Gastroesophageal sphincter (tissue), 4 donors: ENCODE data around the gene KLHL8. TPM values are rescaled to one million over a fixed set of nuclear protein-coding genes. Genes with fewer than 3 reads are reported as not detected.

ENCODE experiments used
- ATAC-seq: fragments of 150-250 bp; one replicate; pipeline ENCODE4 v1.9.1; 2016; ENCODE audit warnings: mild to moderate bottlenecking, moderate library complexity
- H3K27ac ChIP-seq, 4 donors: fragments of 200-600 bp; sonication (generic) in 3 of 4; 1 replicate in 3 of 4; 2 replicates in 1 of 4; pipeline ENCODE4 v1.5.1; 2016 to 2019
- H3K27me3 ChIP-seq: fragments of 200-600 bp; sonication (generic); one replicate; pipeline ENCODE4 v1.5.1; 2019
- H3K36me3 ChIP-seq, 2 donors: fragments of 200-600 bp; sonication (generic); one replicate each; pipeline ENCODE4 v1.5.1; 2019; ENCODE audit warnings: control low read depth in 1 of 2
- H3K4me1 ChIP-seq, 3 donors: fragments of 200-600 bp; sonication (generic); 1 replicate in 2 of 3; 2 replicates in 1 of 3; pipeline ENCODE4 v1.5.1; 2016 to 2019; ENCODE audit warnings: control low read depth in 2 of 3
- H3K4me3 ChIP-seq, 2 donors: fragments of 200-600 bp; sonication (generic); one replicate each; pipeline ENCODE4 v1.5.1; 2019; ENCODE audit warnings: mild to moderate bottlenecking in 1 of 2, moderate library complexity in 1 of 2
- H3K9me3 ChIP-seq, 3 donors: fragments of 200-600 bp; sonication (generic); one replicate each; pipeline ENCODE4 v1.5.1; 2017 to 2019; ENCODE audit warnings: control low read depth in 2 of 3
- EP300 ChIP-seq: sonication (generic); formaldehyde crosslinking; IDR thresholded peaks from one replicate; pipeline ENCODE4 v1.6.1; 2017; ENCODE audit warnings: antibody characterized with exemption, mild to moderate bottlenecking
- POLR2A ChIP-seq, 2 donors: fragments of 450-650 bp; IDR thresholded peaks; one replicate each; pipeline ENCODE4 v1.6.1; 2017; ENCODE audit warnings: antibody characterized with exemption in 2 of 2, mild to moderate bottlenecking in 2 of 2, moderate library complexity in 1 of 2
- POLR2AphosphoS5 ChIP-seq: sonication (generic); formaldehyde crosslinking; IDR thresholded peaks from one replicate; pipeline ENCODE4 v1.6.1; 2017; ENCODE audit warnings: antibody characterized with exemption
- WGBS, 2 donors: methylation state at CpG; one replicate each; pipeline ENCODE4 v1.1.5; 2018; ENCODE audit warnings: low coverage in 1 of 2; 5-methylcytosine and 5-hydroxymethylcytosine counted together
- total RNA-seq, 4 donors: library from RNA; depleted of rRNA; stranded (reverse); fragments of >200 nt; gene quantifications; one replicate each; pipeline ENCODE4 v1.1.0, GENCODE V29; 2016
- TF ChIP-seq, protein P1 (sequence below), 4 experiments: fragments of 200-600 bp in 2 of 4; fragments of 450-650 bp in 2 of 4; sonication (generic) in 1 of 4; IDR thresholded peaks; one replicate each; pipeline ENCODE4 v1.5.1; 2017 to 2019; ENCODE audit warnings: antibody characterized with exemption in 4 of 4, mild to moderate bottlenecking in 2 of 4, moderate library complexity in 2 of 4

KLHL8 gene
- total RNA-seq, 4 donors from 2014 or later: 9.1 to 17.6 (median 13.0) TPM

GRCh38 chr4:87240341-87240740 lies 19.9 kb upstream of the KLHL8 start:
- Histone ChIP-seq H3K4me3 (no peak overlapping the region), H3K4me1 (peaks cover 0 to 7% (median 0%) of the 10 kb centered on the region in 3 donors), H3K9me3 (peaks cover 0 to 23% (median 0%) of the 10 kb centered on the region in 3 donors), H3K36me3 (no peaks in the 10 kb centered on the region), H3K27ac (no peak overlapping the region), H3K27me3 (no peaks in the 10 kb centered on the region)
- ATAC-seq: no peak
- 27 to 38% methylated on average over 1 of the region's 1 CpG for WGBS, 2 donors
- TF ChIP-seq POLR2A (IDR thresholded peaks at IDR 0.05) (no peak), EP300 (no peak), POLR2AphosphoS5 (no peak)
- TF ChIP-seq, protein P1, sequence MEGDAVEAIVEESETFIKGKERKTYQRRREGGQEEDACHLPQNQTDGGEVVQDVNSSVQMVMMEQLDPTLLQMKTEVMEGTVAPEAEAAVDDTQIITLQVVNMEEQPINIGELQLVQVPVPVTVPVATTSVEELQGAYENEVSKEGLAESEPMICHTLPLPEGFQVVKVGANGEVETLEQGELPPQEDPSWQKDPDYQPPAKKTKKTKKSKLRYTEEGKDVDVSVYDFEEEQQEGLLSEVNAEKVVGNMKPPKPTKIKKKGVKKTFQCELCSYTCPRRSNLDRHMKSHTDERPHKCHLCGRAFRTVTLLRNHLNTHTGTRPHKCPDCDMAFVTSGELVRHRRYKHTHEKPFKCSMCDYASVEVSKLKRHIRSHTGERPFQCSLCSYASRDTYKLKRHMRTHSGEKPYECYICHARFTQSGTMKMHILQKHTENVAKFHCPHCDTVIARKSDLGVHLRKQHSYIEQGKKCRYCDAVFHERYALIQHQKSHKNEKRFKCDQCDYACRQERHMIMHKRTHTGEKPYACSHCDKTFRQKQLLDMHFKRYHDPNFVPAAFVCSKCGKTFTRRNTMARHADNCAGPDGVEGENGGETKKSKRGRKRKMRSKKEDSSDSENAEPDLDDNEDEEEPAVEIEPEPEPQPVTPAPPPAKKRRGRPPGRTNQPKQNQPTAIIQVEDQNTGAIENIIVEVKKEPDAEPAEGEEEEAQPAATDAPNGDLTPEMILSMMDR (IDR thresholded peaks at IDR 0.05): no peak

GRCh38 chr4:87239821-87240220 lies 19.4 kb upstream of the KLHL8 start:
- no peaks in the 10 kb centered on the region for H3K36me3 ChIP-seq
- ATAC-seq: no peak
- TF ChIP-seq, protein P1 (IDR thresholded peaks at IDR 0.05): no peak
- TF ChIP-seq POLR2A (IDR thresholded peaks at IDR 0.05) (no peak), POLR2AphosphoS5 (no peak), EP300 (no peak)
- H3K27ac ChIP-seq: no peak overlapping the region
- H3K27me3 ChIP-seq: no peaks in the 10 kb centered on the region
- H3K4me1 ChIP-seq: peaks cover 0 to 10% (median 0%) of the 10 kb centered on the region in 3 donors
- no peak overlapping the region for H3K4me3 ChIP-seq
- H3K9me3 ChIP-seq: peaks cover 0 to 23% (median 0%) of the 10 kb centered on the region in 3 donors

GRCh38 chr4:87239194-87239593 lies 18.8 kb upstream of the KLHL8 start:
- TF ChIP-seq EP300 (no peak), POLR2AphosphoS5 (no peak), POLR2A (IDR thresholded peaks at IDR 0.05) (no peak)
- TF ChIP-seq, protein P1 (IDR thresholded peaks at IDR 0.05): no peak
- no peak overlapping the region for H3K27ac ChIP-seq
- no peaks in the 10 kb centered on the region for H3K27me3 ChIP-seq
- WGBS, 2 donors: 74 to 84% methylated on average over 3 to 5 of the region's 5 CpGs
- H3K36me3 ChIP-seq: no peaks in the 10 kb centered on the region
- no peak overlapping the region for H3K4me3 ChIP-seq
- ATAC-seq: no peak
- H3K4me1 ChIP-seq: peaks cover 0 to 10% (median 0%) of the 10 kb centered on the region in 3 donors
- peaks cover 0 to 22% (median 0%) of the 10 kb centered on the region in 3 donors for H3K9me3 ChIP-seq

GRCh38 chr4:87236861-87237260 lies 16.4 kb upstream of the KLHL8 start:
- Histone ChIP-seq H3K4me1 (peaks cover 0 to 10% (median 0%) of the 10 kb centered on the region in 3 donors), H3K9me3 (no peaks in the 10 kb centered on the region), H3K27ac (no peak overlapping the region), H3K36me3 (no peaks in the 10 kb centered on the region), H3K27me3 (no peaks in the 10 kb centered on the region), H3K4me3 (no peak overlapping the region)
- TF ChIP-seq, protein P1 (IDR thresholded peaks at IDR 0.05): no peak
- TF ChIP-seq POLR2AphosphoS5 (no peak), EP300 (no peak), POLR2A (IDR thresholded peaks at IDR 0.05) (no peak)
- 50 to 72% methylated on average over 1 to 5 of the region's 9 CpGs for WGBS, 2 donors
- ATAC-seq: no peak

GRCh38 chr4:87235020-87235671 lies 14.7 kb upstream of the KLHL8 start:
- no peak for ATAC-seq
- Histone ChIP-seq H3K4me1 (peaks cover 0 to 10% (median 0%) of the 10 kb centered on the region in 3 donors), H3K36me3 (no peaks in the 10 kb centered on the region), H3K27me3 (no peaks in the 10 kb centered on the region), H3K9me3 (no peaks in the 10 kb centered on the region), H3K27ac (no peak overlapping the region), H3K4me3 (peak overlapping the region; percentile 44)
- WGBS, 2 donors: 29 to 45% methylated on average over 2 to 4 of the region's 4 CpGs
- no peak for TF ChIP-seq POLR2AphosphoS5
- TF ChIP-seq EP300: no peak
- TF ChIP-seq POLR2A (IDR thresholded peaks at IDR 0.05): no peak
